HG02981 (cell line): ENCODE measurements around the gene INTU.
"Not testable (repeated sequence)": the region's sequence is repeated elsewhere in the genome, so short reads cannot be mapped to it uniquely, and the experiment has no call there.

ENCODE experiments used
- ATAC-seq: cut with Tn5 transposase; IDR thresholded peaks from one replicate; pipeline ENCODE4 v1.9.1; 2021; ENCODE audit warnings: mild to moderate bottlenecking, moderate library complexity; ENCODE audit not compliant: unreplicated experiment

Gene INTU

GRCh38 chr4:127642169-127642568, 9.4 kb downstream of the INTU start:
- ATAC-seq, result no peak

- no peak for ATAC-seq
Measured at GRCh38 chr4:127643791-127644190, 11.0 kb downstream of the INTU start.

- no peak for ATAC-seq
Measured at GRCh38 chr4:127648061-127648460, 15.3 kb downstream of the INTU start.

GRCh38 chr4:127655590-127655989, 22.8 kb downstream of the INTU start:
- ATAC-seq, result not testable (repeated sequence)

- ATAC-seq, result no peak
Measured at GRCh38 chr4:127656047-127656680, 23.4 kb downstream of the INTU start.

GRCh38 chr4:127660284-127660885, 27.6 kb downstream of the INTU start:
- ATAC-seq, result no peak

GRCh38 chr4:127667116-127667515, 34.4 kb downstream of the INTU start:
- ATAC-seq, result no peak

GRCh38 chr4:127667772-127668171, 35.0 kb downstream of the INTU start:
- ATAC-seq, result no peak

GRCh38 chr4:127668770-127669169, 36.0 kb downstream of the INTU start:
- no peak for ATAC-seq

- no peak for ATAC-seq
Measured at GRCh38 chr4:127669691-127670090, 36.9 kb downstream of the INTU start.

- no peak for ATAC-seq
Measured at GRCh38 chr4:127672111-127672510, 39.4 kb downstream of the INTU start.

- ATAC-seq, result no peak
Measured at GRCh38 chr4:127685292-127685691, 52.5 kb downstream of the INTU start.

- no peak for ATAC-seq
Measured at GRCh38 chr4:127686658-127687057, 53.9 kb downstream of the INTU start.

GRCh38 chr4:127687580-127687979, 54.8 kb downstream of the INTU start:
- no peak for ATAC-seq

GRCh38 chr4:127698789-127699200, 66.0 kb downstream of the INTU start:
- peak; percentile 100 for ATAC-seq

GRCh38 chr4:127708985-127709384, 76.2 kb downstream of the INTU start:
- ATAC-seq, result no peak

GRCh38 chr4:127709456-127709855, 76.7 kb downstream of the INTU start:
- ATAC-seq, result no peak

GRCh38 chr4:127730142-127730913, 97.6 kb downstream of the INTU start, which contains the start of gene SLC25A31:
Gene SLC25A31, plus strand, starts transcription at chr4:127730400. Its CDS starts 146 bp downstream, at chr4:127730546.
- no peak for ATAC-seq

- no peak for ATAC-seq
Measured at GRCh38 chr4:127731406-127731805, 98.6 kb downstream of the INTU start.

- ATAC-seq, result peak; percentile 59
Measured at GRCh38 chr4:127732623-127733328, 100.0 kb downstream of the INTU start.

- ATAC-seq, result no peak
Measured at GRCh38 chr4:127734976-127735375, 102.2 kb downstream of the INTU start.
